Osteoblast (primary cell): ENCODE data around the gene SLC45A2. TPM values are rescaled to one million over a fixed set of nuclear protein-coding genes. Genes with fewer than 3 reads are reported as not detected.
"Not testable (repeated sequence)": the region's sequence is repeated elsewhere in the genome, so short reads cannot be mapped to it uniquely, and the experiment has no call there.

ENCODE experiments used
- DNase-seq: peaks from one replicate; pipeline ENCODE4 v3.0.0; 2011; ENCODE audit warnings: low spot score, mixed read lengths; ENCODE audit not compliant: insufficient read length; ENCODE audit errors: missing footprints
- H2AFZ ChIP-seq: 2 replicates; pipeline ENCODE4 v1.6.0; 2011; ENCODE audit warnings: mild to moderate bottlenecking, low read length
- H3K27ac ChIP-seq: 2 replicates; pipeline ENCODE4 v1.5.1; 2011; ENCODE audit warnings: mild to moderate bottlenecking, low read depth, low read length, moderate library complexity
- H3K27me3 ChIP-seq: 2 replicates; pipeline ENCODE4 v1.6.0; 2012; ENCODE audit warnings: mild to moderate bottlenecking, control low read depth, inconsistent platforms, low read length, moderate library complexity; ENCODE audit not compliant: insufficient read depth
- H3K36me3 ChIP-seq: 2 replicates; pipeline ENCODE4 v1.5.1; 2011; ENCODE audit warnings: mild to moderate bottlenecking, low read length, control low read depth, moderate library complexity; ENCODE audit not compliant: insufficient read depth
- H3K4me1 ChIP-seq: 2 replicates; pipeline ENCODE4 v1.5.1; 2011; ENCODE audit warnings: mild to moderate bottlenecking, low read length, control low read depth, moderate library complexity; ENCODE audit not compliant: insufficient read depth
- H3K4me2 ChIP-seq: 2 replicates; pipeline ENCODE4 v1.6.0; 2011; ENCODE audit warnings: mild to moderate bottlenecking, low read length; ENCODE audit not compliant: insufficient read depth
- H3K4me3 ChIP-seq: fragments of 200-600 bp; sonication (generic); 3 replicates; pipeline ENCODE4 v1.5.1; 2012; ENCODE audit warnings: mild to moderate bottlenecking, low read length, inconsistent platforms; ENCODE audit not compliant: insufficient read depth
- H3K79me2 ChIP-seq: 2 replicates; pipeline ENCODE4 v1.6.0; 2012; ENCODE audit warnings: mild to moderate bottlenecking, low read length, control low read depth, inconsistent platforms; ENCODE audit not compliant: insufficient read depth
- H3K9me3 ChIP-seq: 2 replicates; pipeline ENCODE4 v1.5.1; 2011; ENCODE audit warnings: low read depth, low read length, control low read depth
- H4K20me1 ChIP-seq: 2 replicates; pipeline ENCODE4 v1.6.0; 2012; ENCODE audit warnings: mild to moderate bottlenecking, low read length, control low read depth; ENCODE audit not compliant: insufficient read depth
- total RNA-seq: library from RNA; depleted of rRNA; stranded (reverse); fragments of >200 nt; gene quantifications from 2 replicates; pipeline ENCODE4 v1.2.3, GENCODE V29; 2012
- TF ChIP-seq, protein P1 (sequence below): IDR thresholded peaks from 2 replicates; pipeline ENCODE4 v1.5.1; 2011; ENCODE audit warnings: mild to moderate bottlenecking, low read depth, low read length, moderate library complexity; ENCODE audit errors: extremely low read depth

Gene SLC45A2
- total RNA-seq, 1 donor, result 0.36 TPM

DNA sequence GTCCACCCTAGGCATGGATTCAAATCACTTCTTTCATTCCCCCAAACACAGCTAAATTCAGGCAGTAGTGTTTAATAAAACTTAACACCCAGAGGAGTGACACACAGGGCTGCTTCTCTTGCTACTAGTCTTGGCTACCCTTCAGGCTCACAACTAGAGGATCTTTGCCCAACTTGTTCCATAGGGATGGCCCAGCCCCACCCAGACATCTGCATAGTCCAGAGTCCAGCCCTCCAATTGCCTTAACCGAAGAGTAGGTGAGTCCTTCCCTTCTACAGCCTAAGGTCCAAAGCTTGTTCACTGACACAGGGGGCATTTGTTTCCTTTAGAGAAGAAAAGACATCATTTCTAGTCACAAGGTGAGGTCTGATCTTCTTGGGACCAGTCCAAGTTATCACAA lies 63.5 kb downstream of the SLC45A2 start:
- TF ChIP-seq, protein P1, sequence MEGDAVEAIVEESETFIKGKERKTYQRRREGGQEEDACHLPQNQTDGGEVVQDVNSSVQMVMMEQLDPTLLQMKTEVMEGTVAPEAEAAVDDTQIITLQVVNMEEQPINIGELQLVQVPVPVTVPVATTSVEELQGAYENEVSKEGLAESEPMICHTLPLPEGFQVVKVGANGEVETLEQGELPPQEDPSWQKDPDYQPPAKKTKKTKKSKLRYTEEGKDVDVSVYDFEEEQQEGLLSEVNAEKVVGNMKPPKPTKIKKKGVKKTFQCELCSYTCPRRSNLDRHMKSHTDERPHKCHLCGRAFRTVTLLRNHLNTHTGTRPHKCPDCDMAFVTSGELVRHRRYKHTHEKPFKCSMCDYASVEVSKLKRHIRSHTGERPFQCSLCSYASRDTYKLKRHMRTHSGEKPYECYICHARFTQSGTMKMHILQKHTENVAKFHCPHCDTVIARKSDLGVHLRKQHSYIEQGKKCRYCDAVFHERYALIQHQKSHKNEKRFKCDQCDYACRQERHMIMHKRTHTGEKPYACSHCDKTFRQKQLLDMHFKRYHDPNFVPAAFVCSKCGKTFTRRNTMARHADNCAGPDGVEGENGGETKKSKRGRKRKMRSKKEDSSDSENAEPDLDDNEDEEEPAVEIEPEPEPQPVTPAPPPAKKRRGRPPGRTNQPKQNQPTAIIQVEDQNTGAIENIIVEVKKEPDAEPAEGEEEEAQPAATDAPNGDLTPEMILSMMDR, result no peak
- DNase-seq, result no peak

DNA sequence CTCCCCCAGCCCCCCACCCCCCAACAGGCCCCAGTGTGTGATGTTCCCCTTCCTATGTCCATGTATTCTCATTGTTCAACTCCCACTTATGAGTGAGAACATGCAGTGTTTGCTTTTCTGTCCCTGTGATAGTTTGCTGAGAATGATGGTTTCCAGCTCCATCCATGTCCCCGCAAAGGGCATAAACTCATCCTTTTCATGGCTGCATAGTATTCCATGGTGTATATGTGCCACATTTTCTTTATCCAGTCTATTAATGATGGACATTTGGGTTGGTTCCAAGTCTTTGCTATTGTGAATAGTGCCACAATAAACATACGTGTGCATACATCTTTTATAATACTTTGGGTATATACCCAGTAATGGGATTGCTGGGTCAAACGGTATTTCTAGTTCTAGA lies 69.6 kb downstream of the SLC45A2 start:
- peaks cover 14% of the 10 kb centered on the region for H3K27me3 ChIP-seq
- not testable (repeated sequence) for H3K79me2 ChIP-seq, H3K36me3 ChIP-seq, H3K27ac ChIP-seq, H2AFZ ChIP-seq, DNase-seq, H3K4me2 ChIP-seq, H3K9me3 ChIP-seq, H4K20me1 ChIP-seq, H3K4me3 ChIP-seq, H3K4me1 ChIP-seq

More for the DNA sequence above, 63.5 kb downstream of the SLC45A2 start:
- H3K9me3 ChIP-seq, result no peaks in the 10 kb centered on the region
- H3K4me3 ChIP-seq, result no peak overlapping the region
- peaks cover 14% of the 10 kb centered on the region for H3K27me3 ChIP-seq
- H4K20me1 ChIP-seq, result no peaks in the 10 kb centered on the region
- H3K27ac ChIP-seq, result no peak overlapping the region
- no peaks in the 10 kb centered on the region for H3K4me1 ChIP-seq
- no peak overlapping the region for H3K4me2 ChIP-seq
- no peak overlapping the region for H2AFZ ChIP-seq
- no peaks in the 10 kb centered on the region for H3K79me2 ChIP-seq
- H3K36me3 ChIP-seq, result no peaks in the 10 kb centered on the region

DNA sequence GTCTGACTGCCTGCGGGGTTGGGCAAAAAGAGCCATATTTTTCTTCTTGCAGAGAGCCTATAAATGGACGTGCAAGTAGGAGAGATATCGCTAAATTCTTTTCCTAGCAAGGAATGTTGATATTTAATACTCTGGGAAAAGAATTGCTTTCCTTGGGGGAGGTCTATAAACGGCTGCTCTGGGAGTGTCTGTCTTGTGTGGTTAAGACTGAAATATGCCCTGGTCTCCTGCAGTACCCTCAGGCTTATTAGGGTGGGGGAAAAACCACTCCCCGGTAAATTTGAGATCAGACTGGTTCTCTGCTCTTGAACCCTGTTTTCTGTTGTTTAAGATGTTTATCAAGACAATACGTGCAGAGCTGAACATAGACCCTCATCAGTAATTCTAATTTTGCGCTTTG lies 78.2 kb downstream of the SLC45A2 start:
- not testable (repeated sequence) for H3K4me1 ChIP-seq, H2AFZ ChIP-seq, H3K27ac ChIP-seq, H3K36me3 ChIP-seq, H3K9me3 ChIP-seq, H3K4me2 ChIP-seq, H4K20me1 ChIP-seq, H3K4me3 ChIP-seq, DNase-seq, H3K79me2 ChIP-seq, H3K27me3 ChIP-seq

DNA sequence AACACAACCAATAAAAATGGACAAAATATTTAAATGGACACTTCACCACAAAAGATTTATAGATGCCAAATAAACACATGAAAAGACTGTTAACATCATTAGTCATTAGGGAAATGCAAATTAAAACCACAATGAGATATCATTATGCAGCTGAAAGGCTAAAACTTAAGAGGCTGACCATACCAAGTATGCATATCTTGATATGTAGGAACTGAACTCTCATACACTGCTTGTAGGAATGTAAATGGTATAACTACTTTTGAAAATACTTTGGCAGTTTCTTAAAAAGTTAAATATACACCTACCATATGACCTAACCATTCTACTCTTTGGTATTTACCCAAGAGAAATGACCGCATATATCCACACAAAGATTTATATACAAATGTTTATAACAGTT lies 79.1 kb downstream of the SLC45A2 start:
- no peaks in the 10 kb centered on the region for H3K4me1 ChIP-seq
- peaks cover under 1% of the 10 kb centered on the region for H3K27me3 ChIP-seq
- H3K36me3 ChIP-seq, result no peaks in the 10 kb centered on the region
- no peaks in the 10 kb centered on the region for H4K20me1 ChIP-seq
- TF ChIP-seq, protein P1, result no peak
- H3K4me2 ChIP-seq, result no peak overlapping the region
- no peak overlapping the region for H3K4me3 ChIP-seq
- no peak overlapping the region for H3K27ac ChIP-seq
- H2AFZ ChIP-seq, result no peak overlapping the region
- H3K79me2 ChIP-seq, result no peaks in the 10 kb centered on the region
- DNase-seq, result no peak
- no peaks in the 10 kb centered on the region for H3K9me3 ChIP-seq

DNA sequence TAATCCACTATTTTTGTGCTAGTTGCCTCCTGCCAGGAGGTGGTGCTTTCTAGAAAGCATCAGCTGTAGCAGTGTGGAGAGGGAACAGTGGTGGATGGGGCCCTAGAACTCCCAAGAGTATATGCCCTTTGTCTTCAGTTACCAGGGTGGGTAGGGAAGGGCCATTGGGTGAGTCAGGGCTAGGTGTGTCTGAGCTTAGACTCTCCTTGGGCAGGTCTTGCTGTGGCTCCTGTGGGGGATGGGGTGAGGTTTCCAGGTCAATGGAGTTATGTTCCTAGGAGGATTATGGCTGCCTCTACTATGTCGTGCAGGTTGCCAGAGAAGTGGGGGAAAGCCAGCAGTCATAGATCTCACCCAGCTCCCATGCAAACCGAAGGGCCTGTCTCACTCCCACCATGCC lies 81.4 kb downstream of the SLC45A2 start:
- DNase-seq, result no peak
- Histone ChIP-seq H3K27me3 (no peaks in the 10 kb centered on the region), H3K4me1 (no peaks in the 10 kb centered on the region), H3K4me3 (no peak overlapping the region), H3K36me3 (no peaks in the 10 kb centered on the region), H3K4me2 (no peak overlapping the region), H3K27ac (no peak overlapping the region), H3K9me3 (no peaks in the 10 kb centered on the region), H3K79me2 (no peaks in the 10 kb centered on the region), H4K20me1 (no peaks in the 10 kb centered on the region), H2AFZ (no peak overlapping the region)
- TF ChIP-seq, protein P1, result no peak
